Spinal cord (tissue), 10 donors: ENCODE measurements around the gene RRAD. TPM values are rescaled to one million over a fixed set of nuclear protein-coding genes. Genes with fewer than 3 reads are reported as not detected.
A peak's percentile ranks its signal among the peaks of the same experiment; 100 is the strongest.

ENCODE experiments used
- DNase-seq, 6 donors: peaks; one replicate each; pipeline versions ENCODE4 v3.0.0 to v3.0.0-alpha.2; 2013 to 2015; ENCODE audit warnings: low spot score in 6 of 6, low read depth in 4 of 6
- H3K27ac ChIP-seq: one replicate; pipeline ENCODE4 v1.5.1; 2013; ENCODE audit warnings: low read depth, low read length, control low read depth
- H3K27me3 ChIP-seq: one replicate; pipeline ENCODE4 v1.6.1; 2013; ENCODE audit warnings: low read length; ENCODE audit not compliant: control insufficient read depth, insufficient read depth
- H3K36me3 ChIP-seq: one replicate; pipeline ENCODE4 v1.6.1; 2013; ENCODE audit warnings: low read length; ENCODE audit not compliant: control insufficient read depth, insufficient read depth
- H3K4me1 ChIP-seq: one replicate; pipeline ENCODE4 v1.6.1; 2013; ENCODE audit warnings: low read length; ENCODE audit not compliant: control insufficient read depth, insufficient read depth
- H3K4me3 ChIP-seq: one replicate; pipeline ENCODE4 v1.5.1; 2013; ENCODE audit warnings: low read depth, low read length, control low read depth
- H3K9me3 ChIP-seq: one replicate; pipeline ENCODE4 v1.6.1; 2013; ENCODE audit warnings: low read length; ENCODE audit not compliant: control insufficient read depth, insufficient read depth
- WGBS: methylation state at CpG from one replicate; pipeline ENCODE4 v1.1.5; 2013; ENCODE audit warnings: missing lambda C conversion rate; ENCODE audit not compliant: insufficient coverage; 5-methylcytosine and 5-hydroxymethylcytosine counted together
- polyA plus RNA-seq, 2 donors: library from polyadenylated mRNA; unstranded; fragments of 120-200 nt; gene quantifications; one replicate each; pipeline ENCODE4 v1.2.1, GENCODE V29; 2013; ENCODE audit not compliant: insufficient read length in 2 of 2
- total RNA-seq, 2 donors: library from RNA; depleted of rRNA in 1 of 2; stranded (reverse); fragments of 120-200 nt in 1 of 2; fragments of >200 nt in 1 of 2; gene quantifications; one replicate each; pipeline versions ENCODE4 v1.2.3 to v1.2.4, GENCODE V29; 2013 to 2014
- donor health status: healthy.

RRAD gene
- total and polyA plus RNA-seq, 4 donors: 1.3 to 6.0 (median 2.1) TPM

DNA sequence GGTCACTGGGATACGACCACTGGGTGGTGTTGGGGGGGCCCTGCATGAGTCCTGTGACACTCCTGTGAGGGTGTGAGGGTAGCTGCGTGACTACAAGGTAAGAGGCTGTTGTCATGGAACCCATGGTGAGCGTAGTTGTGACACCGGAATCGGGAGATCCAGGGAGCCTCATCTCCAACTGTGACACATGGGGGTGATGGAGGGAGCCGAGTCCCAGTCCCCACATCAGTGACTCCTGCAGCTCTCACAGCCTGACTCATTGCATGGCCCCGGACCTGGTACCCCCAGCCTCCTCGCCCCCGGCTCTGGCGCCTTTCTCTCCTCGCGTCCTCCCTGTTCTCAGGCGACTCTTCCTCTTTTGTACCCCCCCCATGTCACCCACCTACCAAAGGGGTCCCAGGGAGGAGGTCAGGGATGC, 20.9 kb downstream of the RRAD start:
- Histone ChIP-seq H3K9me3 (no peaks in the 10 kb centered on the region), H3K36me3 (no peaks in the 10 kb centered on the region), H3K27me3 (no peaks in the 10 kb centered on the region), H3K4me3 (no peak overlapping the region), H3K4me1 (peaks cover 33% of the 10 kb centered on the region), H3K27ac (peak overlapping the region; percentile 10)
- 83% methylated on average over 7 of the region's 13 CpGs for WGBS
- no peak for DNase-seq

DNA sequence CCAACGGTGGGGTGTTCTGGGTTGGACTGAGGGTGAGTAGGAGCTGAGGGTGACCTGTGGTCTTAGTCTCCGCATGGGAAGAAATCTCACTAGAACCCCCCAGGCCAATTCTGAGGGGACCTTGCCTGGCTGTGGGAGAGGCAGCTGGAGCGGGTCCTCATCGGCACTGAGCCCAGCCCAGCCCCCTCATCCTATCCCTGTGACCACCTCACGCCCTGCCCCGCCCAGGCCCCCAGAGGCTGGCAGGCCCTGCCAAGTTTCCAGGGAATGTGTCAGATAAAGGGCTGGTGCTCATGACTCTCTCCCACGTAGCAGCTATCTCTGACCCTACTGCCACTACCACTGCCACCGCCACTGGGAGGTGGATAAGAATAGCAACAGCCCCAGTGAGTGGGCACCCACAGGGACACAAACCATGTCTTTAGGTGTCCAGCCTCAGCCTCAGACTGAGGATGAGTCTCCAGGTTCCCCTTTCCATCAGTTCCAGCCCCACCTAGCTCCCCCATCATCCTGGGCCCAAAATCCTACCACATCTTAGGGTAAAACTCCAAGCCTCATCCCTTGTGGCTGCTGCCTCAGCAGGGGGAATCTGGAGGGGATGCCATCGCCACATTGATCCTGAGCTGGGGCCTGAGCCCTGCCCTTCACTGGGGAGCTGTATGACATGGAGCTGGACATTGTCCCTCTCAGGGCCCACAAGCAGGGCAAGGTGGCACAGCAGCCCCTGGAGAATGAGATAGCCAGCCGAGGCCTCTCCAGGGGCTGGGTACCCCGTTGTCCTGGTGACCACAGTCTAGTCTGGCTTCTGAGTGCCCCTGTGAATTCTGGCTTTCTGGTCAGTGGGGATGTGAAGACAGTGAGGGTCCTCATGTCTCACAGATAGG, 21.5 kb downstream of the RRAD start:
- no peak for DNase-seq
- no peak overlapping the region for H3K27ac ChIP-seq
- no peaks in the 10 kb centered on the region for H3K27me3 ChIP-seq
- 75% methylated on average over 9 of the region's 11 CpGs for WGBS
- H3K36me3 ChIP-seq: no peaks in the 10 kb centered on the region
- no peaks in the 10 kb centered on the region for H3K9me3 ChIP-seq
- H3K4me1 ChIP-seq: peaks cover 36% of the 10 kb centered on the region
- no peak overlapping the region for H3K4me3 ChIP-seq

DNA sequence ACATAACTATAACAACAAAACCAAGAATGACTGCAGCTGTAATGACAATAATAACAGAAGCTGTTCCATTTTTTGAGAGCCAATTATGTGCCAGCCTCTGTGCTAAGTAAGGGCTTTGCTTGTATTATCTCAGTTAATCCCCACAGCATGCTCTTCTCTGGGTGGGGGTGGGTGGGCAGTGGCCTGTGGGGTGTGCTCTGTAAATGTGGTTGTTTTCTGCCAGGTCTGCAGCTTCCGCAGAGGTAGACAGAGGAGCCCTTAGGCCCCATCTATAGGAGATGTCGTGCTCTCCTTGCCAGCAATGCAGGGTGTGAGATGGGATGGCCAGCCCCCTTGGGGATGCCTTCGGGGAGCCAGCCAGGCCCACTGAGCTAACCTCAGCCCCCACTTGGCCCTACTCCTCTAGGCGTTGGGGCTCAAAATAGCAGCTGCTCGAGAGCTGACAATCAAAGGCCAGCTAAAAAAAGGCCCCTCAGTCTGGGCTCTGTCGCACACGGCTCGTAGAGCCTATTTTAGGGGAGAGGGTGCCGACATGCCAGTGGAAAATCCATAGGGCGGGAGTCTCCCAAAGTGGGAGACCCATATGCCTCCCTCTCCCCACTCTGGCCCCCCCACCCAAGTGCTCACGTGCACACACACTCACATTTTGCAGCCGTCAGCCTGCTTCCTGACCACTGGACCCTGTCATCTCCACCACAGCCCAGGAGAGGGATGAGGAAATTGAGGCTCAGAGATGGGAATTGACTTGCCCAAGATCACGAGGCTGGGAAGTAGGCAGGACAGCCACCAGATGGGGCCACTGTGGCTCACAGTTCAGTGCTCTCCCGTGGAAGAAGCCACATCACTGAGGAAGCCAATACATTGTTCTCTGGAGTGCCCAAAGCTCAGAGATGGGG, 22.4 kb downstream of the RRAD start:
- no peaks in the 10 kb centered on the region for H3K36me3 ChIP-seq
- 67% methylated on average over 12 of the region's 14 CpGs for WGBS
- peaks cover 36% of the 10 kb centered on the region for H3K4me1 ChIP-seq
- H3K27me3 ChIP-seq: no peaks in the 10 kb centered on the region
- no peak for DNase-seq
- H3K27ac ChIP-seq: no peak overlapping the region
- no peak overlapping the region for H3K4me3 ChIP-seq
- no peaks in the 10 kb centered on the region for H3K9me3 ChIP-seq

DNA sequence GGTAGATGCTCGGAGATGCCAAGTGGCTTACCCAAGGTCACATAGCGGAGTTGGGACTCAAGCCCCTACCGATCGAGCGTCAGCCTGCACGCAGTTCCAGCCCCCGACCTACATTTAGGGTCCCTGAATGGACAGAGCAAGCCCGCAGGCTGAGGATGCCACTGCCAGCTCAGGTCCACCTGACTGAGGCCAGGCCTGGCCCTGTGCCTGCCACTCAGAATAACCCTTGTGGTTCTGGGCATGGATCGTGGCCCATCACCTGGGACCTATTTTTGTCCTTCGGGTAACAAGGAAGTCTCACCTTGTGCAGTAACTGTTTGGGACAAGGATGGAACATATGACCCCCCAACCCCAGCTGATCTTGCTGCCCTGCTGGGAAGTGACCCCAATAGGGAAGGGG, 23.7 kb downstream of the RRAD start:
- Histone ChIP-seq H3K27me3 (no peaks in the 10 kb centered on the region), H3K4me1 (peaks cover 36% of the 10 kb centered on the region), H3K9me3 (no peaks in the 10 kb centered on the region), H3K36me3 (no peaks in the 10 kb centered on the region), H3K4me3 (no peak overlapping the region), H3K27ac (no peak overlapping the region)
- WGBS: 93% methylated on average over 10 of the region's 10 CpGs
- DNase-seq: no peak

GRCh38 chr16:66900721-66901441, 24.5 kb downstream of the RRAD start:
- H3K4me1 ChIP-seq: peaks cover 36% of the 10 kb centered on the region
- no peaks in the 10 kb centered on the region for H3K27me3 ChIP-seq
- WGBS: 56% methylated on average over 4 of the region's 7 CpGs
- DNase-seq: no peak
- no peak overlapping the region for H3K4me3 ChIP-seq
- H3K36me3 ChIP-seq: no peaks in the 10 kb centered on the region
- no peaks in the 10 kb centered on the region for H3K9me3 ChIP-seq
- no peak overlapping the region for H3K27ac ChIP-seq

- Histone ChIP-seq H3K27ac (no peak overlapping the region), H3K4me1 (peaks cover 38% of the 10 kb centered on the region), H3K4me3 (no peak overlapping the region), H3K36me3 (no peaks in the 10 kb centered on the region), H3K27me3 (no peaks in the 10 kb centered on the region), H3K9me3 (no peaks in the 10 kb centered on the region)
- peak in 3 of 6 donors; percentile 22 to 70 (median 57) for DNase-seq
- 42% methylated on average over 5 of the region's 9 CpGs for WGBS
Observed at GRCh38 chr16:66899945-66900710, 25.2 kb downstream of the RRAD start.

DNA sequence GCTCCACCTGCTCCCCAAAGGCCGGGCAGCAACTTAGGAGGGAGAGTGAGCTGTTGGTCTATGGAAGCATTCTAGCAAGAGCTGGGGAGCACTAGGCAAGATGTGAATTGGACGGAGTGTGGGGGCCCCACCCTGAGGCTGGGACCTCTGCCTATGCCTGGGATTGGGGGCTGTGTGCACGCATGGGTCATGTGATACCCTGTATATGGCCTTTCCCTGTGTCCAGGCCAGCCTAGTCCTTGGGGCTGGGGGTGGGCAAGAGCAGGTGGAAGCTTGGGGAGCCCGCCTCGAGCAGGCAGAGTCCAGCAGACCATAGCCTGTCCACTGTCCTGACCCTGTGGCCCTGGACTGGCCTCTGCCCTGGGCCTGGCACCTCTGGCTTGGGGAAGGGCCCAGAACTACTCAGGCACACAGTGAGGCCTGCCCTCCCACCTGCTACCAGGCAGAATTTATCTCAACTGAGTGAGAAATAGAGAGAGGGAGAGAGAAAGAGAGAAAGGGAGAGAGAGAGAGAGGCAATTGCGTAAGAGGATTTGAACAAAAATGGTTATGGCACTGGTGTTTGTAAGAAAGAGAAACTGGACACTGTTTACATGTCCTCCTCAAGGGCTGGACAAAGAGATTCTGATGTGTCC, 25.9 kb downstream of the RRAD start:
- WGBS: 82% methylated on average over 6 of the region's 6 CpGs
- no peak overlapping the region for H3K27ac ChIP-seq
- DNase-seq: no peak

GRCh38 chr16:66898933-66899309, 26.4 kb downstream of the RRAD start:
- Histone ChIP-seq H3K4me3 (no peak overlapping the region), H3K4me1 (peaks cover 30% of the 10 kb centered on the region), H3K27ac (no peak overlapping the region), H3K27me3 (no peaks in the 10 kb centered on the region), H3K9me3 (no peaks in the 10 kb centered on the region), H3K36me3 (no peaks in the 10 kb centered on the region)
- DNase-seq: no peak
- WGBS: 86% methylated on average over 1 of the region's 2 CpGs

More for the DNA sequence above, 25.9 kb downstream of the RRAD start:
- H3K4me3 ChIP-seq: no peak overlapping the region
- peaks cover 34% of the 10 kb centered on the region for H3K4me1 ChIP-seq
- no peaks in the 10 kb centered on the region for H3K9me3 ChIP-seq
- H3K27me3 ChIP-seq: no peaks in the 10 kb centered on the region
- no peaks in the 10 kb centered on the region for H3K36me3 ChIP-seq
